ENCODE results near the gene LCE7A. TPM values are rescaled to one million over a fixed set of nuclear protein-coding genes. Genes with fewer than 3 reads are reported as not detected.

The LCE7A gene
- total RNA-seq, 1 experiment from 2014 or later = not detected

- ChIA-PET CTCF (no interaction called here), POLR2A (no interaction called here)
- TF ChIP-seq CTCF (IDR thresholded peaks at IDR 0.05; ENCODE audit: insufficient read depth in 1 of 2, low read depth in 1 of 2, low read length in 1 of 2, severe bottlenecking in 1 of 2, unreplicated experiment in 1 of 2) = no peak
- Histone ChIP-seq H3K9me3 (no peaks in the 10 kb centered on the region), H3K36me3 (ENCODE audit: control insufficient read depth, insufficient read depth, low read length) (no peaks in the 10 kb centered on the region), H3K4me1 (no peaks in the 10 kb centered on the region), H3K4me3 (ENCODE audit: low read depth, low read length) (no peak overlapping the region), H3K27me3 (replicated peaks; ENCODE audit: control insufficient read depth, insufficient read depth, low read length) (no peaks in the 10 kb centered on the region)
- Mint-ChIP-seq H3K27me3 (ENCODE audit: insufficient read depth, unreplicated experiment) (peaks cover 3% of the 10 kb centered on the region), H3K27ac (ENCODE audit: unreplicated experiment) (no peak overlapping the region), H3K4me1 (ENCODE audit: low read depth, unreplicated experiment) (no peaks in the 10 kb centered on the region), H3K36me3 (ENCODE audit: insufficient read depth, unreplicated experiment) (no peaks in the 10 kb centered on the region), H3K9me3 (ENCODE audit: unreplicated experiment) (no peaks in the 10 kb centered on the region), H3K4me3 (ENCODE audit: unreplicated experiment) (no peak overlapping the region)
- no peak for DNase-seq
- intact Hi-C loops (cut with micrococcal nuclease; ENCODE audit: unreplicated experiment) = no loop called here
- no TSS peak for BruUV-seq (replicated peaks)
Measured at GRCh38 chr1:152817309-152817708, 42.5 kb upstream of the LCE7A start.

GRCh38 chr1:152823294-152823693 lies 36.5 kb upstream of the LCE7A start:
- no peaks in the 10 kb centered on the region for H3K9me3 ChIP-seq

GRCh38 chr1:152824964-152825363 lies 34.8 kb upstream of the LCE7A start:
- BruUV-seq (replicated peaks) = no TSS peak
- intact Hi-C loops (cut with micrococcal nuclease; ENCODE audit: unreplicated experiment) = no loop called here
- H3K4me1 ChIP-seq = no peaks in the 10 kb centered on the region
- H3K9me3 Mint-ChIP-seq (ENCODE audit: unreplicated experiment) = no peaks in the 10 kb centered on the region
- no peak for DNase-seq
- H3K36me3 Mint-ChIP-seq (ENCODE audit: insufficient read depth, unreplicated experiment) = no peaks in the 10 kb centered on the region
- no peaks in the 10 kb centered on the region for H3K36me3 ChIP-seq (ENCODE audit: control insufficient read depth, insufficient read depth, low read length)
- H3K9me3 ChIP-seq = 0 out of 2 replicates have a peak, but pooled peaks cover 3% of the 10 kb centered on the region
- peaks cover 26% of the 10 kb centered on the region for H3K27me3 Mint-ChIP-seq (ENCODE audit: insufficient read depth, unreplicated experiment)
- TF ChIP-seq CTCF (IDR thresholded peaks at IDR 0.05; ENCODE audit: insufficient read depth in 1 of 2, low read depth in 1 of 2, low read length in 1 of 2, severe bottlenecking in 1 of 2, unreplicated experiment in 1 of 2) = no peak
- ChIA-PET POLR2A (no interaction called here), CTCF (interaction anchor here (0.7 kb wide), 1 partner anchor 37 kb away, joined by 5 read pairs; no protein-coding TSS in a partner anchor)
- no peaks in the 10 kb centered on the region; the same call in 1 of the 2 replicates for H3K27me3 ChIP-seq (replicated peaks; ENCODE audit: control insufficient read depth, insufficient read depth, low read length)
- no peak overlapping the region for H3K4me3 Mint-ChIP-seq (ENCODE audit: unreplicated experiment)
- H3K27ac Mint-ChIP-seq (ENCODE audit: unreplicated experiment) = no peak overlapping the region
- H3K4me1 Mint-ChIP-seq (ENCODE audit: low read depth, unreplicated experiment) = no peaks in the 10 kb centered on the region
- no peak overlapping the region for H3K4me3 ChIP-seq (ENCODE audit: low read depth, low read length)

More at GRCh38 chr1:152823294-152823693, 36.5 kb upstream of the LCE7A start:
- Histone ChIP-seq H3K4me3 (ENCODE audit: low read depth, low read length) (no peak overlapping the region), H3K36me3 (ENCODE audit: control insufficient read depth, insufficient read depth, low read length) (no peaks in the 10 kb centered on the region), H3K27me3 (replicated peaks; ENCODE audit: control insufficient read depth, insufficient read depth, low read length) (no peaks in the 10 kb centered on the region), H3K4me1 (no peaks in the 10 kb centered on the region)
- intact Hi-C loops (cut with micrococcal nuclease; ENCODE audit: unreplicated experiment) = no loop called here
- Mint-ChIP-seq H3K36me3 (ENCODE audit: insufficient read depth, unreplicated experiment) (no peaks in the 10 kb centered on the region), H3K4me1 (ENCODE audit: low read depth, unreplicated experiment) (no peaks in the 10 kb centered on the region), H3K9me3 (ENCODE audit: unreplicated experiment) (no peaks in the 10 kb centered on the region), H3K27me3 (ENCODE audit: insufficient read depth, unreplicated experiment) (peaks cover 19% of the 10 kb centered on the region), H3K4me3 (ENCODE audit: unreplicated experiment) (no peak overlapping the region), H3K27ac (ENCODE audit: unreplicated experiment) (no peak overlapping the region)
- TF ChIP-seq CTCF (IDR thresholded peaks at IDR 0.05; ENCODE audit: insufficient read depth in 1 of 2, low read depth in 1 of 2, low read length in 1 of 2, severe bottlenecking in 1 of 2, unreplicated experiment in 1 of 2) = no peak
- CTCF ChIA-PET = no interaction called here
- POLR2A ChIA-PET = no interaction called here
- BruUV-seq (replicated peaks) = no TSS peak
- no peak for DNase-seq

Measured in Caco-2 (cell line).